ENCODE results near the gene LRRTM1. TPM values are rescaled to one million over a fixed set of nuclear protein-coding genes. Genes with fewer than 3 reads are reported as not detected.

Gene LRRTM1
- total and polyA plus RNA-seq, 2 of the 8 experiments (the other 6 are each of a cell fraction or from before 2014, with no cell fraction given) = 1.4 to 2.3 TPM

DNA sequence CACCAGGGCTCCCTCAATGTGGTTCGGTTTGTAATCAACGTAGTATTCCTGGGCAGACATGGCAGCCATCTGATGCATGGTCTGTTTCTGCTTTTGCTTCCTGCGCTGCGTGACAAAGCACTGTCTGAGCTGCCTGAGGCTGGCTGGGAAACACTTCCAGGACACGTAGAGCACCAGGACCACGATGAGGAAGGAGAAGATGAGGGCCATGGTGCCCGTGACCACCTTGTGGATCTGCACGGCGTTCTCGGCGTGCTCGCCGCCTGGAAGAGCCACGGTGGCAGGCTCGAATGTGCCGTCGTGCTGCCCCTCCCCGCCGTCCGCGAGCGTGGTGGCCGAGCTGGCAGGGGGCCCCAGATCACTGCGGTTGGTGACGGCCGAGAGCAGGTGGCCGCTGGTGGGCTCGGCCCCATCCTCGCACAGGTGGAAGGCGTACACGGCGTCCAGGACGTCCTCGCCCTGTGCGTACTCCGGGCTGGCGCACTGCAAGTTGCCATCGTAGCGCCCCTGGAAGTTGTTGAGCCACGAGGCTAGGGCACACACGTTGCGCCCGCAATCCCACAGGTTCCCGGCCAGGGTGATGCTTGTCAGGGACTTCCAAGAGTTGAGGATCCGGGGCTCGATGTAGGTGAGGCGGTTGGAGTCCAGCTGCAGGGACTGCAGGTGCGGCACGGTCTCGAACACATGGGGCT is 2.1 kb downstream of the LRRTM1 start:
- no peak overlapping the region for H3K27ac ChIP-seq (ENCODE audit: low read depth, low read length)
- ChIA-PET POLR2A (ENCODE audit: partially characterized antibody) (interaction anchor here (0.8 to 1.5 kb wide), 2 partner anchors 22 to 136 kb away, joined by 4 read pairs; no protein-coding TSS in a partner anchor), CTCF (ENCODE audit: partially characterized antibody) (interaction anchor here (0.6 to 1.9 kb wide), 9 partner anchors 9 to 1292 kb away, joined by 3 to 6 read pairs (median 4); no protein-coding TSS in a partner anchor)
- peak overlapping the region; percentile 76 for H3K18ac ChIP-seq (ENCODE audit: extremely low read depth, low read length)
- H3K14ac ChIP-seq (ENCODE audit: insufficient read length) = no peak overlapping the region
- FAIRE-seq = no peak
- H3K27me3 ChIP-seq (replicated peaks in 1 of 4; ENCODE audit: control insufficient read depth in 3 of 4, extremely low read depth in 1 of 4, insufficient read depth in 3 of 4, low read length in 3 of 4) = peaks cover 29 to 56% (median 49%) of the 10 kb centered on the region in 4 experiments
- H4K91ac ChIP-seq (replicated peaks; ENCODE audit: insufficient read length, low read length) = peak overlapping the region; percentile 94
- H3K56ac ChIP-seq (replicated peaks; ENCODE audit: insufficient read length, low read depth, low read length) = no peak overlapping the region
- H2BK12ac ChIP-seq (ENCODE audit: low read depth, low read length) = peak overlapping the region; percentile 51
- peak overlapping the region; percentile 81 to 88 for H3K4me2 ChIP-seq (ENCODE audit: insufficient read depth in 1 of 2, low read depth in 2 of 2, low read length in 2 of 2)
- H3K9ac ChIP-seq (replicated peaks in 1 of 4; ENCODE audit: extremely low read depth in 1 of 4, low read depth in 3 of 4, low read length in 3 of 4) = peak overlapping the region in 3 of 4 experiments; percentile 23 to 45 (median 25); a peak in 5 of 7 replicates
- no peaks in the 10 kb centered on the region for H3K9me3 ChIP-seq (ENCODE audit: insufficient read depth in 2 of 2, low read depth in 1 of 2, low read length in 1 of 2)
- peak overlapping the region; percentile 33 to 63 (median 56) for H3K4me3 ChIP-seq (ENCODE audit: extremely low read depth in 1 of 4, insufficient read depth in 2 of 4, low read depth in 3 of 4, low read length in 4 of 4)
- H3K4ac ChIP-seq (replicated peaks; ENCODE audit: insufficient read length, low read depth, low read length) = peak overlapping the region; percentile 74
- peak overlapping the region; percentile 47 for H2BK120ac ChIP-seq (replicated peaks; ENCODE audit: low read depth, low read length)
- no peak overlapping the region for H4K5ac ChIP-seq (ENCODE audit: insufficient read length, low read depth, low read length)
- H3K4me1 ChIP-seq (replicated peaks in 1 of 4; ENCODE audit: control insufficient read depth in 3 of 4, insufficient read depth in 4 of 4, low read length in 3 of 4) = peaks cover 16 to 39% (median 27%) of the 10 kb centered on the region in 4 experiments
- peak overlapping the region; percentile 87 for H4K8ac ChIP-seq (ENCODE audit: extremely low read depth, insufficient read depth, low read length)
- peak overlapping the region; percentile 24; the same call in 1 of the 2 replicates for H2BK20ac ChIP-seq (ENCODE audit: low read length)
- peak in 1 of 2 experiments; percentile 65 for DNase-seq (ENCODE audit: low read depth in 1 of 2, low spot score in 2 of 2)
- no peaks in the 10 kb centered on the region for H3K79me2 ChIP-seq (ENCODE audit: control insufficient read depth in 1 of 2, insufficient read depth in 2 of 2, low read length in 2 of 2)
- H2AFZ ChIP-seq (ENCODE audit: low read length) = peak overlapping the region; percentile 79
- peaks cover 0 to 2% of the 10 kb centered on the region in 2 experiments for H4K20me1 ChIP-seq (replicated peaks in 1 of 2; ENCODE audit: control insufficient read depth in 1 of 2, insufficient read depth in 2 of 2, low read length in 2 of 2)
- H3K23me2 ChIP-seq (ENCODE audit: low read depth, low read length) = peaks cover 23% of the 10 kb centered on the region
- WGBS, 2 experiments (ENCODE audit: extremely low coverage in 1 of 2, insufficient coverage in 1 of 2, insufficient read length in 1 of 2, insufficient replicate concordance in 2 of 2, low coverage in 1 of 2, low lambda C conversion rate in 2 of 2, missing lambda C conversion rate in 1 of 2) = 4% methylated on average over 39 of the region's 50 CpGs; no CpG with 5 or more reads in 1 of the 2 experiments
- H3K23ac ChIP-seq (ENCODE audit: insufficient read length) = no peak overlapping the region
- H3K36me3 ChIP-seq (ENCODE audit: control insufficient read depth in 2 of 4, insufficient read depth in 4 of 4, low read length in 3 of 4) = no peaks in the 10 kb centered on the region
- 0 out of 2 replicates have a peak overlapping the region, but pooled peaks have one; percentile 4 for H2AK5ac ChIP-seq (ENCODE audit: low read depth, low read length)
- peak overlapping the region; percentile 1; the same call in 1 of the 2 replicates for H2BK5ac ChIP-seq (ENCODE audit: low read depth, low read length)
- H3K79me1 ChIP-seq (ENCODE audit: low read depth, low read length) = no peaks in the 10 kb centered on the region; the same call in 1 of the 2 replicates
- H2BK15ac ChIP-seq (ENCODE audit: low read length) = peak overlapping the region; percentile 36; the same call in 1 of the 2 replicates
- TF ChIP-seq, protein P1, sequence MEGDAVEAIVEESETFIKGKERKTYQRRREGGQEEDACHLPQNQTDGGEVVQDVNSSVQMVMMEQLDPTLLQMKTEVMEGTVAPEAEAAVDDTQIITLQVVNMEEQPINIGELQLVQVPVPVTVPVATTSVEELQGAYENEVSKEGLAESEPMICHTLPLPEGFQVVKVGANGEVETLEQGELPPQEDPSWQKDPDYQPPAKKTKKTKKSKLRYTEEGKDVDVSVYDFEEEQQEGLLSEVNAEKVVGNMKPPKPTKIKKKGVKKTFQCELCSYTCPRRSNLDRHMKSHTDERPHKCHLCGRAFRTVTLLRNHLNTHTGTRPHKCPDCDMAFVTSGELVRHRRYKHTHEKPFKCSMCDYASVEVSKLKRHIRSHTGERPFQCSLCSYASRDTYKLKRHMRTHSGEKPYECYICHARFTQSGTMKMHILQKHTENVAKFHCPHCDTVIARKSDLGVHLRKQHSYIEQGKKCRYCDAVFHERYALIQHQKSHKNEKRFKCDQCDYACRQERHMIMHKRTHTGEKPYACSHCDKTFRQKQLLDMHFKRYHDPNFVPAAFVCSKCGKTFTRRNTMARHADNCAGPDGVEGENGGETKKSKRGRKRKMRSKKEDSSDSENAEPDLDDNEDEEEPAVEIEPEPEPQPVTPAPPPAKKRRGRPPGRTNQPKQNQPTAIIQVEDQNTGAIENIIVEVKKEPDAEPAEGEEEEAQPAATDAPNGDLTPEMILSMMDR (IDR thresholded peaks at IDR 0.05; ENCODE audit: control extremely low read depth in 1 of 3, insufficient read depth in 1 of 3, low read depth in 1 of 3, low read length in 3 of 3) = no peak
- TF ChIP-seq RBBP5 (IDR thresholded peaks at IDR 0.05; ENCODE audit: borderline replicate concordance, low read depth, low read length) = no peak
- TF ChIP-seq, protein P2, sequence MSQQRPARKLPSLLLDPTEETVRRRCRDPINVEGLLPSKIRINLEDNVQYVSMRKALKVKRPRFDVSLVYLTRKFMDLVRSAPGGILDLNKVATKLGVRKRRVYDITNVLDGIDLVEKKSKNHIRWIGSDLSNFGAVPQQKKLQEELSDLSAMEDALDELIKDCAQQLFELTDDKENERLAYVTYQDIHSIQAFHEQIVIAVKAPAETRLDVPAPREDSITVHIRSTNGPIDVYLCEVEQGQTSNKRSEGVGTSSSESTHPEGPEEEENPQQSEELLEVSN (IDR thresholded peaks at IDR 0.05) = peak; percentile 71; the same call in 1 of the 2 replicates
- no peak for TF ChIP-seq NRF1 (IDR thresholded peaks at IDR 0.05; ENCODE audit: low read depth, low read length)
- TF ChIP-seq POLR2AphosphoS5 (IDR thresholded peaks at IDR 0.05; ENCODE audit: low read depth, low read length) = no peak
- no peak for TF ChIP-seq TCF12 (IDR thresholded peaks at IDR 0.05; ENCODE audit: low read depth, low read length)
- TF ChIP-seq SUZ12 (IDR thresholded peaks at IDR 0.05; ENCODE audit: low read length) = peak; percentile 85; the same call in 1 of the 2 replicates
- no peak for TF ChIP-seq POLR2A (IDR thresholded peaks at IDR 0.05; ENCODE audit: control extremely low read depth in 1 of 2, low read depth in 2 of 2, low read length in 2 of 2)
- no peak for TF ChIP-seq CHD1 (IDR thresholded peaks at IDR 0.05; ENCODE audit: low read depth, low read length)
